Astrocyte (in vitro differentiated cells and primary cell): ENCODE measurements around the gene NEK7.

Source experiments
- CTCF ChIP-seq: IDR thresholded peaks from 2 replicates; pipeline ENCODE4 v1.5.1; 2011; ENCODE audit warnings: low read depth, mild to moderate bottlenecking, inconsistent platforms, low read length, moderate library complexity; ENCODE audit not compliant: insufficient read depth
- EZH2 ChIP-seq: IDR thresholded peaks from 2 replicates; pipeline ENCODE4 v1.6.1; 2012; ENCODE audit warnings: mild to moderate bottlenecking, low read length, inconsistent platforms; ENCODE audit not compliant: insufficient read depth

DNA sequence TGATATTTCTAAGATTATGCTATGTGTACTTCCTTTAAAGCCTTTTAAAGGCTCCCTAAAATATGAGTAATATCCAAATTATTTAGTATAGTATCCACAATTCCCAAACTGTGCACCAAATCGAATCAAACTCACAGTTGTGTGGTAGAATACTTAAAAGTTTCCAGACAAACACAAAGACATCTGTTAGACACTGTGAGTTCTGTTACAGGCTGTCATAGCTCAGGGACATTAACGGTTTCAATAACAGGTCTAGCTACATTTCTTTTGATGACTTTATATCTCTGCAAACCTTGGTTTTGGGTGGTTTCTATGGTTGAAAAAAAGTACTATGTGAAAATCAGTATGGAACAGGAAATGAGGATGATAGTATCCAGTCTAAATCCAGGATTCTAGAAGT, 36.9 kb upstream of the NEK7 start:
- TF ChIP-seq CTCF (no peak), EZH2 (no peak)
